ENCODE data around the gene IRAK2.

DNA sequence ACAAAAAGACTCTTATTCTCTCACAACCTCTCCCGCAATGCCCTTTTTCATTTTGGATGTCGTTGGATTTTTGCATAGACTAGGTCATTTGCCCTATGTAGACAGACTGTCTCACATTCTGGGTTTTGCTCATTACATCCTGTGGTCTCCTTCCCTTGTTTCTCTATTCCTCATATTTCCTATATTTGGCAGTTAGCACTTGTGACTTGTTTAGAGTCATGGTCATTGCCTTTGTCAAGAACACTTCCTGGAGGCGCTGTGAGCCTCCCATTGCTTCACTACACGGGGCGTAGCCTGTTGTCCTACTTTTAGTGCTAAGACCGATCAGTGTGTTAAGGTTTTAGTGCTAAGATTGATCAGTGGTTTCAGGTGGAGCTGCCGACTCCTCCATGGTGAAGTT lies 67.4 kb downstream of the IRAK2 start:
- TF ChIP-seq POLR2A (IDR thresholded peaks at IDR 0.05; ENCODE audit: low read length) (no peak), EP300 (IDR thresholded peaks at IDR 0.05) (no peak), CEBPB (IDR thresholded peaks at IDR 0.05) (no peak), KDM5A (IDR thresholded peaks at IDR 0.05) (no peak), MAFK (IDR thresholded peaks at IDR 0.05; ENCODE audit: partially characterized antibody) (no peak), JUNB (IDR thresholded peaks at IDR 0.05) (no peak), RNF2 (IDR thresholded peaks at IDR 0.05; ENCODE audit: borderline replicate concordance, low read depth) (no peak), CBX8 (IDR thresholded peaks at IDR 0.05) (no peak), RFX5 (IDR thresholded peaks at IDR 0.05) (no peak)
- TF ChIP-seq, protein P1, sequence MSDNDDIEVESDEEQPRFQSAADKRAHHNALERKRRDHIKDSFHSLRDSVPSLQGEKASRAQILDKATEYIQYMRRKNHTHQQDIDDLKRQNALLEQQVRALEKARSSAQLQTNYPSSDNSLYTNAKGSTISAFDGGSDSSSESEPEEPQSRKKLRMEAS (IDR thresholded peaks at IDR 0.05), result no peak
- TF ChIP-seq, protein P2, sequence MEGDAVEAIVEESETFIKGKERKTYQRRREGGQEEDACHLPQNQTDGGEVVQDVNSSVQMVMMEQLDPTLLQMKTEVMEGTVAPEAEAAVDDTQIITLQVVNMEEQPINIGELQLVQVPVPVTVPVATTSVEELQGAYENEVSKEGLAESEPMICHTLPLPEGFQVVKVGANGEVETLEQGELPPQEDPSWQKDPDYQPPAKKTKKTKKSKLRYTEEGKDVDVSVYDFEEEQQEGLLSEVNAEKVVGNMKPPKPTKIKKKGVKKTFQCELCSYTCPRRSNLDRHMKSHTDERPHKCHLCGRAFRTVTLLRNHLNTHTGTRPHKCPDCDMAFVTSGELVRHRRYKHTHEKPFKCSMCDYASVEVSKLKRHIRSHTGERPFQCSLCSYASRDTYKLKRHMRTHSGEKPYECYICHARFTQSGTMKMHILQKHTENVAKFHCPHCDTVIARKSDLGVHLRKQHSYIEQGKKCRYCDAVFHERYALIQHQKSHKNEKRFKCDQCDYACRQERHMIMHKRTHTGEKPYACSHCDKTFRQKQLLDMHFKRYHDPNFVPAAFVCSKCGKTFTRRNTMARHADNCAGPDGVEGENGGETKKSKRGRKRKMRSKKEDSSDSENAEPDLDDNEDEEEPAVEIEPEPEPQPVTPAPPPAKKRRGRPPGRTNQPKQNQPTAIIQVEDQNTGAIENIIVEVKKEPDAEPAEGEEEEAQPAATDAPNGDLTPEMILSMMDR (IDR thresholded peaks at IDR 0.05), result no peak
- TF ChIP-seq, protein P3, sequence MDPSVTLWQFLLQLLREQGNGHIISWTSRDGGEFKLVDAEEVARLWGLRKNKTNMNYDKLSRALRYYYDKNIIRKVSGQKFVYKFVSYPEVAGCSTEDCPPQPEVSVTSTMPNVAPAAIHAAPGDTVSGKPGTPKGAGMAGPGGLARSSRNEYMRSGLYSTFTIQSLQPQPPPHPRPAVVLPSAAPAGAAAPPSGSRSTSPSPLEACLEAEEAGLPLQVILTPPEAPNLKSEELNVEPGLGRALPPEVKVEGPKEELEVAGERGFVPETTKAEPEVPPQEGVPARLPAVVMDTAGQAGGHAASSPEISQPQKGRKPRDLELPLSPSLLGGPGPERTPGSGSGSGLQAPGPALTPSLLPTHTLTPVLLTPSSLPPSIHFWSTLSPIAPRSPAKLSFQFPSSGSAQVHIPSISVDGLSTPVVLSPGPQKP (IDR thresholded peaks at IDR 0.05; ENCODE audit: low read depth, low read length), result no peak
- TF ChIP-seq, protein P4, sequence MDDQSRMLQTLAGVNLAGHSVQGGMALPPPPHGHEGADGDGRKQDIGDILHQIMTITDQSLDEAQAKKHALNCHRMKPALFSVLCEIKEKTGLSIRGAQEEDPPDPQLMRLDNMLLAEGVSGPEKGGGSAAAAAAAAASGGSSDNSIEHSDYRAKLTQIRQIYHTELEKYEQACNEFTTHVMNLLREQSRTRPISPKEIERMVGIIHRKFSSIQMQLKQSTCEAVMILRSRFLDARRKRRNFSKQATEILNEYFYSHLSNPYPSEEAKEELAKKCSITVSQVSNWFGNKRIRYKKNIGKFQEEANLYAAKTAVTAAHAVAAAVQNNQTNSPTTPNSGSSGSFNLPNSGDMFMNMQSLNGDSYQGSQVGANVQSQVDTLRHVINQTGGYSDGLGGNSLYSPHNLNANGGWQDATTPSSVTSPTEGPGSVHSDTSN (IDR thresholded peaks at IDR 0.05), result no peak
- TF ChIP-seq, protein P5, sequence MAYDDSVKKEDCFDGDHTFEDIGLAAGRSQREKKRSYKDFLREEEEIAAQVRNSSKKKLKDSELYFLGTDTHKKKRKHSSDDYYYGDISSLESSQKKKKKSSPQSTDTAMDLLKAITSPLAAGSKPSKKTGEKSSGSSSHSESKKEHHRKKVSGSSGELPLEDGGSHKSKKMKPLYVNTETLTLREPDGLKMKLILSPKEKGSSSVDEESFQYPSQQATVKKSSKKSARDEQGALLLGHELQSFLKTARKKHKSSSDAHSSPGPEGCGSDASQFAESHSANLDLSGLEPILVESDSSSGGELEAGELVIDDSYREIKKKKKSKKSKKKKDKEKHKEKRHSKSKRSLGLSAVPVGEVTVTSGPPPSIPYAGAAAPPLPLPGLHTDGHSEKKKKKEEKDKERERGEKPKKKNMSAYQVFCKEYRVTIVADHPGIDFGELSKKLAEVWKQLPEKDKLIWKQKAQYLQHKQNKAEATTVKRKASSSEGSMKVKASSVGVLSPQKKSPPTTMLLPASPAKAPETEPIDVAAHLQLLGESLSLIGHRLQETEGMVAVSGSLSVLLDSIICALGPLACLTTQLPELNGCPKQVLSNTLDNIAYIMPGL (CRISPR knock-in tag; IDR thresholded peaks at IDR 0.05; ENCODE audit: borderline replicate concordance), result no peak

Data from A549 (cell line).